CD4-positive, alpha-beta T cell (primary cell): ENCODE data around the gene NOL6. TPM values are rescaled to one million over a fixed set of nuclear protein-coding genes. Genes with fewer than 3 reads are reported as not detected.
"Not testable (repeated sequence)": the region's sequence is repeated elsewhere in the genome, so short reads cannot be mapped to it uniquely, and the experiment has no call there.

Experiments used
- ATAC-seq: fragments of 200-7000 bp; cut with Tn5 transposase; one replicate; pipeline ENCODE4 v1.10.0; 2022; ENCODE audit warnings: mild to moderate bottlenecking; ENCODE audit not compliant: poor library complexity
- CTCF ChIA-PET: fragments of 350-600 bp; sonication (Branson Sonifier 250); formaldehyde crosslinking; loops from one replicate; lab custom pipeline; 2021; ENCODE audit warnings: antibody characterized with exemption, inconsistent platforms; lab: Charles Lee
- POLR2A ChIA-PET: fragments of 350-600 bp; sonication (Branson Sonifier 250); formaldehyde crosslinking; loops from one replicate; lab custom pipeline; 2021; ENCODE audit warnings: antibody characterized with exemption, inconsistent platforms; lab: Charles Lee
- DNase-seq, 14 experiments: peaks; one replicate each; pipeline ENCODE4 v3.0.0-alpha.2; 2013 to 2020; ENCODE audit warnings: mixed read lengths in 2 of 14
- H3K27ac ChIP-seq, 2 donors: one replicate each; pipeline versions ENCODE4 v1.5.1 to v1.7.0; 2013; ENCODE audit warnings: low read length in 2 of 2, low read depth in 1 of 2, mild to moderate bottlenecking in 1 of 2
- H3K27me3 ChIP-seq, 2 experiments: 1 replicate in 1 of 2; 2 replicates in 1 of 2; pipeline versions ENCODE4 v1.6.1 to v1.7.0; 2013; ENCODE audit warnings: low read length in 2 of 2, control low read depth in 1 of 2, mild to moderate bottlenecking in 1 of 2, moderate library complexity in 1 of 2; ENCODE audit not compliant: insufficient read depth in 2 of 2, control insufficient read depth in 1 of 2
- H3K36me3 ChIP-seq: one replicate; pipeline ENCODE4 v1.6.1; 2013; ENCODE audit warnings: low read length, control low read depth; ENCODE audit not compliant: insufficient read depth
- H3K4me1 ChIP-seq: one replicate; pipeline ENCODE4 v1.6.1; 2013; ENCODE audit warnings: low read length, control low read depth; ENCODE audit not compliant: insufficient read depth
- H3K4me3 ChIP-seq: one replicate; pipeline ENCODE4 v1.5.1; 2013; ENCODE audit warnings: mild to moderate bottlenecking, low read length, moderate library complexity
- H3K9me3 ChIP-seq, 2 experiments: 1 replicate in 1 of 2; 2 replicates in 1 of 2; pipeline versions ENCODE4 v1.6.1 to v1.7.0; 2013; ENCODE audit warnings: low read length in 2 of 2, mild to moderate bottlenecking in 2 of 2, control low read depth in 1 of 2, moderate library complexity in 1 of 2; ENCODE audit not compliant: control insufficient read depth in 1 of 2, insufficient read depth in 1 of 2
- H3K27ac Mint-ChIP-seq: one replicate; pipeline ENCODE4 v1.8.0; 2020; ENCODE audit warnings: mixed read lengths
- H3K27me3 Mint-ChIP-seq: one replicate; pipeline ENCODE4 v1.8.0; 2021; ENCODE audit warnings: mixed read lengths
- H3K36me3 Mint-ChIP-seq: one replicate; pipeline ENCODE4 v1.8.0; 2021; ENCODE audit warnings: low read depth, mixed read lengths
- H3K4me1 Mint-ChIP-seq: one replicate; pipeline ENCODE4 v1.8.0; 2021; ENCODE audit warnings: low read depth, mixed read lengths
- H3K4me3 Mint-ChIP-seq: one replicate; pipeline ENCODE4 v1.8.0; 2020; ENCODE audit warnings: mild to moderate bottlenecking, mixed read lengths
- H3K9me3 Mint-ChIP-seq: one replicate; pipeline ENCODE4 v1.8.0; 2020; ENCODE audit warnings: mixed read lengths
- intact Hi-C, 2 experiments: fragments of 100-400 bp; cut with DNase I in 1 of 2; cut with micrococcal nuclease in 1 of 2; formaldehyde crosslinking; loops; one replicate each; pipeline versions ENCODE4 v1.15.1 to v1.9.0; 2023 to 2025; cut with DNase I, micrococcal nuclease
- total RNA-seq, 174 experiments: library from RNA in 2 of 174; stranded (reverse) in 2 of 174; gene quantifications; one replicate each; pipeline ENCODE4 v1.2.3 and lab custom pipeline; 2021 to 2026
- TF ChIP-seq, protein P1 (sequence below): fragments of 200-600 bp; IDR thresholded peaks from one replicate; pipeline ENCODE4 v1.8.0; 2022; ENCODE audit warnings: antibody characterized with exemption, mild to moderate bottlenecking

The NOL6 gene
- total RNA-seq, 2 experiments from 2014 or later = 30.5 to 30.6 TPM

DNA sequence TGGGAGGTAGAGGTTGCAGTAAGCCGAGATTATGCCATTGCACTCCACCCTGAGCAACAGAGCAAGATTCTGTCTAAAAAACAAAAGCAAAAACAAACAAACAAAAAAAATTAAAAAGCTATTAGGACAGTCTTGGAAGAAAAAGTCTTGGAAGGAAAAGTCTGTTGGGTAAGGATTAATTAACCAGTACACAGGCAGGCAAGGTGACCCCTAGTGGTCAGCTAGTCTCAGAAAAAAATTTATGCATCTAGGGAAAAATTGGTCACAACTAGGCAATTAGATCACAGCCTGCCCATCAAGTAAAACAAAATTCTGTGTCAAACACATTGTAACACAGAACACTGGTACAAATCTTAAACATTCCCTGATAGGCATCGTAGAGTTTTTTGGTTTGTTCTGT, 43.6 kb upstream of the NOL6 start:
- Mint-ChIP-seq H3K4me3 (no peak overlapping the region), H3K36me3 (no peaks in the 10 kb centered on the region), H3K4me1 (no peaks in the 10 kb centered on the region), H3K27ac (no peak overlapping the region), H3K27me3 (peaks cover 27% of the 10 kb centered on the region), H3K9me3 (peaks cover 4% of the 10 kb centered on the region)
- CTCF ChIA-PET = interaction anchor here (0.6 to 1.6 kb wide), 3 partner anchors 51 to 220 kb away, joined by 3 to 4 read pairs (median 4); no protein-coding TSS in a partner anchor
- peak in 4 of 14 experiments; percentile 14 to 38 (median 32) for DNase-seq
- Histone ChIP-seq H3K27ac (no peak overlapping the region), H3K9me3 (peaks cover 0 to 4% of the 10 kb centered on the region in 2 experiments), H3K27me3 (peaks cover 0 to 7% of the 10 kb centered on the region in 2 experiments), H3K4me3 (no peak overlapping the region), H3K36me3 (no peaks in the 10 kb centered on the region), H3K4me1 (no peaks in the 10 kb centered on the region)
- intact Hi-C loops = loop anchor here in 1 of 2 experiments (5.0 kb wide), 1 partner anchor 115 kb away; the partner anchor contains the start of gene AQP7
- POLR2A ChIA-PET = no interaction called here
- ATAC-seq = no peak
- TF ChIP-seq, protein P1, sequence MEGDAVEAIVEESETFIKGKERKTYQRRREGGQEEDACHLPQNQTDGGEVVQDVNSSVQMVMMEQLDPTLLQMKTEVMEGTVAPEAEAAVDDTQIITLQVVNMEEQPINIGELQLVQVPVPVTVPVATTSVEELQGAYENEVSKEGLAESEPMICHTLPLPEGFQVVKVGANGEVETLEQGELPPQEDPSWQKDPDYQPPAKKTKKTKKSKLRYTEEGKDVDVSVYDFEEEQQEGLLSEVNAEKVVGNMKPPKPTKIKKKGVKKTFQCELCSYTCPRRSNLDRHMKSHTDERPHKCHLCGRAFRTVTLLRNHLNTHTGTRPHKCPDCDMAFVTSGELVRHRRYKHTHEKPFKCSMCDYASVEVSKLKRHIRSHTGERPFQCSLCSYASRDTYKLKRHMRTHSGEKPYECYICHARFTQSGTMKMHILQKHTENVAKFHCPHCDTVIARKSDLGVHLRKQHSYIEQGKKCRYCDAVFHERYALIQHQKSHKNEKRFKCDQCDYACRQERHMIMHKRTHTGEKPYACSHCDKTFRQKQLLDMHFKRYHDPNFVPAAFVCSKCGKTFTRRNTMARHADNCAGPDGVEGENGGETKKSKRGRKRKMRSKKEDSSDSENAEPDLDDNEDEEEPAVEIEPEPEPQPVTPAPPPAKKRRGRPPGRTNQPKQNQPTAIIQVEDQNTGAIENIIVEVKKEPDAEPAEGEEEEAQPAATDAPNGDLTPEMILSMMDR = peak; percentile 74

DNA sequence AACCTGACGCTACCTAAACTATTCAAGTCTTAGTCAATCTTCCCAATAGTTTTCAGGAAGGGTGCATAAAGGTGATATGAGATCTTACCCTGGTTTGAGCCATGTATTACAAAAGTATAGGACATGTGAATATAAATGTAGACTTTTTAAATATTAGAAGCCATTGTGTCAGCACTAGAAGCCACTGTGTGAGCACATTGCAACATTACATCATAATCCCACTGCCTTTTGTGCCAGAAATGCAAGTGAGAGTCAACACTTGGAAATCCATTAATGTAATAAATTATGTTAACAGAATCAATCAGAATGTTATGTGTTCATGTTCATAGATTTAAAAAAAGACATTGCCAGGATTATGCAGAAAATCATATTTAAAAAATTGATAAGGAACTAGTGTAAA, 42.7 kb upstream of the NOL6 start:
- not testable (repeated sequence) for ATAC-seq, H3K4me1 Mint-ChIP-seq
- intact Hi-C loops = loop anchor here in 1 of 2 experiments (5.0 kb wide), 1 partner anchor 114 kb away; the partner anchor contains the start of gene AQP7

DNA sequence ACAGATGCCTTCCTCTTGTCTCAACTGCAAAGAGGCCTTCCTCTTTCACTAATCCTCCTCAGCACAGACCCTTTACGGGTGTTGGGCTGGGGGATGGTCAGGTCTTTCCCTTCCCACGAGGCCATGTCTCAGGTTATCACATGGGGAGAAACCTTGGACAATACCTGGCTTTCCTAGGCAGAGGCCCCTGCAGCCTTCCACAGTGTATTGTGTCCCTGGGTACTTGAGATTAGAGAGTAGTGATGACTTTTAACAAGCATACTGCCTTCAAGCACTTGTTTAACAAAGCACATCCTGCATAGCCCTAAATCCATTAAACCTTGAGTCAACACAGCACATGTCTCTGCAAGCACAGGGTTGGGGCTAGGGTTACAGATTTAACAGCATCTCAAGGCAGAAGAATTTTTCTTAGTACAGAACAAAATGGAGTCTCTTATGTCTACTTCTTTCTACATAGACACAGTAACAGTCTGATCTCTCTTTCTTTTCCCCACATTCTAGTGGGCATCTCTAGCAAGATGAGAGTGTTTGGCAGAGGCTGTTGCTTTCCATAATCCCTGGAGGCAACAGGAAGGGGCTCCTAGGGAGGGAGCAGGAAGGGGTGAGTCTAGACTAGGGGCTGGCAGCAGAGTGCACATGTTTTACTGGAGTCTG, 41.7 kb upstream of the NOL6 start:
- H3K27ac Mint-ChIP-seq, H3K4me3 Mint-ChIP-seq, H3K4me1 Mint-ChIP-seq, DNase-seq, H3K36me3 ChIP-seq, POLR2A ChIA-PET, H3K36me3 Mint-ChIP-seq, H3K9me3 ChIP-seq, H3K27me3 ChIP-seq, H3K4me3 ChIP-seq, H3K27ac ChIP-seq, CTCF ChIA-PET, ATAC-seq, H3K4me1 ChIP-seq, H3K9me3 Mint-ChIP-seq: not testable (repeated sequence)
- peaks cover 13% of the 10 kb centered on the region for H3K27me3 Mint-ChIP-seq
- intact Hi-C loops = loop anchor here in 1 of 2 experiments (5.0 kb wide), 1 partner anchor 113 kb away; the partner anchor contains the start of gene AQP7

More for the DNA sequence above, 42.7 kb upstream of the NOL6 start:
- H3K4me3 ChIP-seq, H3K4me1 ChIP-seq, DNase-seq, H3K9me3 ChIP-seq, H3K27me3 ChIP-seq, CTCF ChIA-PET, H3K4me3 Mint-ChIP-seq, POLR2A ChIA-PET, H3K9me3 Mint-ChIP-seq, H3K27ac ChIP-seq, H3K36me3 Mint-ChIP-seq, H3K36me3 ChIP-seq, H3K27ac Mint-ChIP-seq: not testable (repeated sequence)
- peaks cover 19% of the 10 kb centered on the region for H3K27me3 Mint-ChIP-seq

DNA sequence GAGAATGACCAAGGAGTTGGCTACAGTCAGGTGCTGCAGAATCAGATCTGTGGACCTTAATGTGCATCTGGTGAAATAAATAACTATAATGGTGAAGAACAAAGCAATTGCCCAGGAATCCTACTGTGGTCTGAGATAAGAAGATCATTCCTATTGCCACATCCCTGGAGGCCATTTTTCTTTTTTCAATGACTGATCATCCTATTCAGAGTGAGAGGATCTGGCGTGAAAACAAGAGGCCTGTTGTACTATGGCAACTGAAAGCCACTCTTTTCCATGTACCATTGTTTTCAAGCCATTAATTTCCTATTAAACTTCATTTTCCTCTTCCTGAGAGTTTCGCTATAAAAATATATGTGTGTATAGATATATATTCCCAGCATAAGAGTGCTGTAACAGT, 38.8 kb upstream of the NOL6 start:
- H3K4me1 Mint-ChIP-seq, H3K4me1 ChIP-seq, CTCF ChIA-PET, ATAC-seq, H3K27me3 ChIP-seq, H3K36me3 Mint-ChIP-seq, H3K9me3 Mint-ChIP-seq, H3K4me3 ChIP-seq, H3K27me3 Mint-ChIP-seq, H3K4me3 Mint-ChIP-seq, POLR2A ChIA-PET, H3K9me3 ChIP-seq, DNase-seq, H3K27ac Mint-ChIP-seq, H3K27ac ChIP-seq, H3K36me3 ChIP-seq, intact Hi-C loops: not testable (repeated sequence)

DNA sequence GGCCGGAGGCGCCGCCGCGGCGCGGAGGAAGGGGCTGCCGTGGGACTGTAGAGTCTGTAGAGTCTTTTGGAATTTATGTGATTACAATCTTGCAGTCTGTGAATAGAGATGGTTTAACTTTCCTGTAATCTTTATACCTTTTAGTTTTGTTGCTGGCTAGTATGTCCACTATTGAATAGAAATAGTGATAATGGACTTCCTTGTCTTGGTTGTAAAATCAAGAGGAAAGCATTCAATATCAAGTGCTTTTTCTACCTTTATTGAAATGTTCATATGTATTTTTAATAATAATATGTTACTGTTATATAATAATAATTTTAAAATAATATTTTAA, 37.4 kb upstream of the NOL6 start:
- H3K27ac Mint-ChIP-seq = peak overlapping the region; percentile 71
- CTCF ChIA-PET = interaction anchor here (1.0 kb wide), 1 partner anchor 13 kb away, joined by 4 read pairs; the partner anchor contains the start of gene ANKRD18B

More for the DNA sequence above, 37.4 kb upstream of the NOL6 start:
- H3K4me1 Mint-ChIP-seq, H3K36me3 ChIP-seq, H3K27ac ChIP-seq, H3K4me1 ChIP-seq, H3K27me3 Mint-ChIP-seq, ATAC-seq, H3K9me3 ChIP-seq, H3K36me3 Mint-ChIP-seq, intact Hi-C loops, H3K9me3 Mint-ChIP-seq, H3K27me3 ChIP-seq, DNase-seq: not testable (repeated sequence)
- H3K4me3 Mint-ChIP-seq = peak overlapping the region; percentile 91
- peak overlapping the region; percentile 72 for H3K4me3 ChIP-seq
- POLR2A ChIA-PET = interaction anchor here (1.2 to 1.3 kb wide), 2 partner anchors 37 to 221 kb away, joined by 3 read pairs; partner anchors contain the start of genes NFX1 and NOL6
